HepG2 (cell line): ENCODE results near the gene SMPD2. TPM values are rescaled to one million over a fixed set of nuclear protein-coding genes. Genes with fewer than 3 reads are reported as not detected.

Experiments
- ATAC-seq: fragments of 200-7000 bp; cut with Tn5 transposase; 3 replicates; pipeline ENCODE4 v1.9.1; 2020; ENCODE audit warnings: mild to moderate bottlenecking, moderate library complexity
- BruUV-seq: library from RNA; stranded (reverse); fragments of 400-500 nt; replicated peaks from 2 replicates; lab custom pipeline; 2021; lab: Mats Ljungman, UMichigan
- CTCF ChIA-PET: fragments of 300-600 bp; formaldehyde crosslinking; extraction: SDS; loops from one replicate; lab custom pipeline; 2021; ENCODE audit warnings: low total read pairs, inconsistent platforms, low intra/inter-chr PET ratio; lab: Yijun Ruan, JAX
- POLR2A ChIA-PET: fragments of 350-600 bp; sonication (Branson Sonifier 250); formaldehyde crosslinking; loops from one replicate; lab custom pipeline; 2020; ENCODE audit warnings: antibody characterized with exemption, inconsistent platforms; lab: Yijun Ruan, JAX
- DNase-seq: peaks from one replicate; pipeline ENCODE4 v3.0.0-alpha.2; 2015; ENCODE audit warnings: low spot score
- FAIRE-seq: peaks from 3 replicates; lab custom pipeline; 2011; peaks lifted over from hg19 to GRCh38; lab: Jason Lieb, UNC
- H2AFZ ChIP-seq: one replicate; pipeline ENCODE4 v1.6.1; 2011; ENCODE audit warnings: low read length, inconsistent platforms
- H3K27ac ChIP-seq: fragments of 300-600 bp; 3 replicates; pipeline ENCODE4 v1.8.0; 2011; ENCODE audit warnings: mixed run types, mild to moderate bottlenecking, mixed read lengths, low read length, inconsistent platforms; ENCODE audit not compliant: insufficient read depth; ENCODE audit errors: extremely low read length
- H3K27me3 ChIP-seq, 2 experiments: fragments of 200-600 bp in 1 of 2; 2 replicates in 1 of 2; 3 replicates in 1 of 2; pipeline versions ENCODE4 v1.6.0 to v1.8.0; 2011; ENCODE audit warnings: low read length in 2 of 2, mild to moderate bottlenecking in 2 of 2, moderate library complexity in 2 of 2, inconsistent platforms in 1 of 2; ENCODE audit not compliant: insufficient read depth in 2 of 2, control insufficient read depth in 1 of 2
- H3K36me3 ChIP-seq, 2 experiments: fragments of 200-600 bp in 1 of 2; replicated peaks in 1 of 2; 2 replicates in 1 of 2; 3 replicates in 1 of 2; pipeline versions ENCODE4 v1.5.1 to v1.8.0; 2011; ENCODE audit warnings: low read length in 2 of 2, inconsistent platforms in 1 of 2; ENCODE audit not compliant: insufficient read depth in 2 of 2, control insufficient read depth in 1 of 2
- H3K4me1 ChIP-seq: 2 replicates; pipeline ENCODE4 v1.5.1; 2012; ENCODE audit warnings: low read length, inconsistent platforms; ENCODE audit not compliant: insufficient read depth
- H3K4me2 ChIP-seq: 2 replicates; pipeline ENCODE4 v1.6.0; 2011; ENCODE audit warnings: low read depth, low read length, inconsistent platforms
- H3K4me3 ChIP-seq, 3 experiments: fragments of 200-600 bp in 1 of 3; sonication (generic), shearing (Covaris generic) in 1 of 3; replicated peaks in 1 of 3; 2 replicates each; pipeline ENCODE4 v1.5.1; 2011 to 2016; ENCODE audit warnings: low read length in 3 of 3, inconsistent platforms in 2 of 3, low read depth in 2 of 3, mild to moderate bottlenecking in 2 of 3, control low read depth in 1 of 3, mixed read lengths in 1 of 3; ENCODE audit not compliant: insufficient read depth in 1 of 3
- H3K79me2 ChIP-seq: one replicate; pipeline ENCODE4 v1.6.1; 2011; ENCODE audit warnings: low read length, inconsistent platforms; ENCODE audit not compliant: insufficient read depth
- H3K9ac ChIP-seq: 2 replicates; pipeline ENCODE4 v1.6.0; 2011; ENCODE audit warnings: mild to moderate bottlenecking, low read depth, low read length, inconsistent platforms; ENCODE audit not compliant: insufficient read depth
- H3K9me3 ChIP-seq: 2 replicates; pipeline ENCODE4 v1.5.1; 2012; ENCODE audit warnings: mild to moderate bottlenecking, low read length
- H4K20me1 ChIP-seq: 2 replicates; pipeline ENCODE4 v1.6.0; 2011; ENCODE audit warnings: inconsistent platforms, mild to moderate bottlenecking, low read length, moderate library complexity; ENCODE audit not compliant: insufficient read depth
- AFF4 ChIP-seq: sonication (generic); formaldehyde crosslinking; IDR thresholded peaks from 2 replicates; pipeline ENCODE4 v1.4.0; 2020; ENCODE audit warnings: missing genetic modification reagents
- EEA1 ChIP-seq: sonication (generic); formaldehyde crosslinking; IDR thresholded peaks from 2 replicates; pipeline ENCODE4 v1.5.1; 2020; ENCODE audit warnings: mild to moderate bottlenecking, missing genetic modification reagents, borderline replicate concordance
- FOXM1 ChIP-seq: sonication (generic); formaldehyde crosslinking; IDR thresholded peaks from 2 replicates; pipeline ENCODE4 v1.5.0; 2020; ENCODE audit warnings: missing genetic modification reagents
- GTF3A ChIP-seq: sonication (generic); formaldehyde crosslinking; conservative IDR thresholded peaks from 2 replicates; pipeline ENCODE4 v1.4.0; 2020; ENCODE audit warnings: mild to moderate bottlenecking, missing genetic modification reagents
- ISX ChIP-seq: sonication (generic); formaldehyde crosslinking; conservative IDR thresholded peaks from 2 replicates; pipeline ENCODE4 v1.5.0; 2020; ENCODE audit warnings: missing genetic modification reagents
- LBX2 ChIP-seq: sonication (generic); formaldehyde crosslinking; IDR thresholded peaks from 2 replicates; pipeline ENCODE4 v1.5.0; 2020; ENCODE audit warnings: missing genetic modification reagents, mild to moderate bottlenecking, borderline replicate concordance
- MBD4 ChIP-seq: IDR thresholded peaks from 2 replicates; pipeline ENCODE4 v1.6.1; 2012; ENCODE audit warnings: low read length, inconsistent platforms, borderline replicate concordance
- PBX2 ChIP-seq: IDR thresholded peaks from 2 replicates; pipeline ENCODE4 v1.6.1; 2016; ENCODE audit warnings: control low read depth
- PRDM10 ChIP-seq: sonication (generic); formaldehyde crosslinking; IDR thresholded peaks from 2 replicates; pipeline ENCODE4 v1.4.0; 2020; ENCODE audit warnings: low read depth, missing genetic modification reagents
- REPIN1 ChIP-seq: sonication (generic); formaldehyde crosslinking; IDR thresholded peaks from 2 replicates; pipeline ENCODE4 v1.8.0; 2022; ENCODE audit warnings: missing genetic modification reagents, low read depth, mild to moderate bottlenecking, borderline replicate concordance
- SIN3A ChIP-seq: IDR thresholded peaks from 2 replicates; pipeline ENCODE4 v1.6.1; 2011; ENCODE audit warnings: low read depth, mild to moderate bottlenecking, control low read depth, low read length, borderline replicate concordance
- SMAD3 ChIP-seq: sonication (generic); formaldehyde crosslinking; IDR thresholded peaks from 2 replicates; pipeline ENCODE4 v1.4.0; 2020; ENCODE audit warnings: missing genetic modification reagents
- ZNF138 ChIP-seq: sonication (generic); formaldehyde crosslinking; IDR thresholded peaks from 2 replicates; pipeline ENCODE4 v1.5.0; 2020; ENCODE audit warnings: mild to moderate bottlenecking, low read depth, missing genetic modification reagents
- ZNF557 ChIP-seq: sonication (generic); formaldehyde crosslinking; IDR thresholded peaks from 2 replicates; pipeline ENCODE4 v1.4.0; 2020; ENCODE audit warnings: missing genetic modification reagents
- ZNF580 ChIP-seq: IDR thresholded peaks from 2 replicates; pipeline ENCODE4 v1.6.1; 2016; ENCODE audit warnings: low read depth, borderline replicate concordance
- whole genome bisulfite sequencing: methylation state at CpG from one replicate; pipeline ENCODE4 v1.1.6; 2017; ENCODE audit warnings: low lambda C conversion rate; 5-methylcytosine and 5-hydroxymethylcytosine counted together
- in situ Hi-C: cut with HindIII; loops from 2 replicates; pipeline ENCODE4 v1.10.0; 2017; ENCODE audit warnings: low pct_unique_long_range_greater_than_20kb; ENCODE audit not compliant: extremely low pct_ligation_motif_present
- intact Hi-C: fragments of 100-400 bp; cut with micrococcal nuclease; formaldehyde crosslinking; loops from one replicate; pipeline ENCODE4 v1.10.0; 2022; ENCODE audit not compliant: unreplicated experiment
- polyA plus RNA-seq, 8 experiments: library from polyadenylated mRNA; depleted of rRNA in 3 of 8; stranded (reverse) in 7 of 8; unstranded in 1 of 8; fragments of >200 nt; fragmentation: Illumina TruSeq in 4 of 8; extraction: Trizol in 4 of 8; gene quantifications; 2 replicates each; pipeline versions ENCODE4 v1.2.1 to v1.2.3, GENCODE V29; 2011 to 2016; ENCODE audit warnings: low read depth in 4 of 8, missing spikeins in 1 of 8, mixed read lengths in 1 of 8; ENCODE audit not compliant: insufficient read depth in 1 of 8
- total RNA-seq, 5 experiments: library from RNA; depleted of rRNA; stranded (reverse); fragments of >200 nt; fragmentation: Illumina TruSeq; extraction: Trizol; gene quantifications; 2 replicates each; pipeline ENCODE4 v1.2.3, GENCODE V29; 2016; ENCODE audit warnings: low read depth in 1 of 5

SMPD2 gene
- total and polyA plus RNA-seq, 2 of the 13 experiments (the other 11 are each of a cell fraction or from before 2014, with no cell fraction given) = 5.9 to 10.6 TPM

GRCh38 chr6:109474995-109475394 lies 34.5 kb downstream of the SMPD2 start (continued):
- TF ChIP-seq PRDM10 (CRISPR knock-in tag) (no peak), SIN3A (no peak), GTF3A (CRISPR knock-in tag) (no peak)
- TF ChIP-seq, all 625 proteins: peak for 0

- intact Hi-C loops = no loop called here
- BruUV-seq = no TSS peak
- POLR2A ChIA-PET = no interaction called here
- Histone ChIP-seq H4K20me1 (no peaks in the 10 kb centered on the region), H2AFZ (no peak overlapping the region), H3K36me3 (peaks cover 17 to 41% of the 10 kb centered on the region in 2 experiments; a peak in 4 of 5 replicates), H3K27me3 (no peaks in the 10 kb centered on the region), H3K4me1 (peaks cover 44% of the 10 kb centered on the region), H3K9ac (no peak overlapping the region), H3K79me2 (peaks cover 16% of the 10 kb centered on the region), H3K4me2 (no peak overlapping the region), H3K4me3 (no peak overlapping the region), H3K9me3 (no peaks in the 10 kb centered on the region), H3K27ac (no peak overlapping the region)
- CTCF ChIA-PET = no interaction called here
- in situ Hi-C loops = no loop called here
- ATAC-seq = no peak
- DNase-seq = no peak
- 97% methylated on average over 2 of the region's 2 CpGs for WGBS
- FAIRE-seq = no peak
- TF ChIP-seq REPIN1 (CRISPR knock-in tag) = no peak
- TF ChIP-seq LBX2 = no peak
- TF ChIP-seq ISX (CRISPR knock-in tag) = no peak
- no peak for TF ChIP-seq ZNF580 (CRISPR knock-in tag)
- no peak for TF ChIP-seq ZNF557 (CRISPR knock-in tag)
- no peak for TF ChIP-seq SMAD3 (CRISPR knock-in tag)
- no peak for TF ChIP-seq ZNF138 (CRISPR knock-in tag)
- no peak for TF ChIP-seq AFF4 (CRISPR knock-in tag)
- TF ChIP-seq MBD4 = no peak
- no peak for TF ChIP-seq FOXM1 (CRISPR knock-in tag)
- no peak for TF ChIP-seq EEA1 (CRISPR knock-in tag)
- no peak for TF ChIP-seq PBX2 (CRISPR knock-in tag)
These were observed 35.1 kb downstream of the SMPD2 start for GRCh38 chr6:109475625-109476024.
